NCI-H524 (cell line): ENCODE results near the gene PRAC2.

ENCODE experiments used
- DNase-seq, 2 experiments: peaks; one replicate each; lab custom pipeline; 2025; lab: John Stamatoyannopoulos, UW

Gene PRAC2

DNA sequence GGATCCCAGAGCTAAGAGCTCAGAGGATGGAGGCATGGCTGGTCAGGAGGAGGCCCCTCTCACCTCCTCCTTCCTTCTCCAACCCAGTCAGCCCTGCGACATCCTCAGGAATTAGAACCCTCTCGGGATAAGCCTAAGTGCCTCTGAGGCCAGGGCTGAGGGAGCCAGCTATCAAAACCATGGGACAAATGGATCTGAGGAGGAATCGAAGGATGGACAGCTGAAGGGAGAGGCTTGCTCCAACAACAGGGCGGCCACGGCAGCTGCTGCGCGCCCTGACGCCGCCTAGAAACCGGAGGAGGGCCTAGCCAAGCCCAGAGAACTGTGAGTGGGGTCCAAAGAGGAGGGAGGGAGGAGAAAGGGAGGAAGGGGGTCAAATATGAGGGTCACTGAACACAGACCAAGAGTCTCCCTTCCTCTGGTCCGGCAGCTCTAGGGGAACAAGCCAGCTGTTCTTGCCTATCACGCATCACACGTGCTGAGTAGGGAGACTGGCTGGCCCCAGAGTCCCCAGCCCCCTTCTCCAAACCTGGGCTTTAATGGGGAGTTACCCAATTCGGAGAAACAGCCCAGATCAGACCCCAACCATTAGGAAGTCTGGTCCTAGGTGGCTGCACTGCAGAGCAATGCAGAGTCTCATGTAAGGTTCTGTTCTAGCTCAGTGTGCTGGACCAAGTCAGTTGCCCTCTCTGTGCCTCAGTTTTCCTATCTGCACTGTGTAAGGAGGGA, 11.5 kb downstream of the PRAC2 start:
- no peak for DNase-seq

DNA sequence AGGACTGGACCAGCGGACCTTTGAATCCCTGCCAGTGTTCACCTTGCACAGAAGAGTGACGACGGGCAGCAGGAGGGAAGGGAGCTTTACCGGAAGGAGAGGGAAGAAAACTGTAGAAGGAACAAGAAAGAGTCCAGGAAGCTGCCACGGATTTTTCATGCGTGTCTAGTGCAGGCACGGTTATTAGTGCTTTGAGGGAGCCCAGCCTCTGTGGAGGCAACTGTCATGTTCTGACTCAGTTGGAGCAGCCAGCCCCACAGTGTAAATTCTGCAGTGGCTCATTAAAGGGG, 12.0 kb downstream of the PRAC2 start:
- DNase-seq = no peak

DNA sequence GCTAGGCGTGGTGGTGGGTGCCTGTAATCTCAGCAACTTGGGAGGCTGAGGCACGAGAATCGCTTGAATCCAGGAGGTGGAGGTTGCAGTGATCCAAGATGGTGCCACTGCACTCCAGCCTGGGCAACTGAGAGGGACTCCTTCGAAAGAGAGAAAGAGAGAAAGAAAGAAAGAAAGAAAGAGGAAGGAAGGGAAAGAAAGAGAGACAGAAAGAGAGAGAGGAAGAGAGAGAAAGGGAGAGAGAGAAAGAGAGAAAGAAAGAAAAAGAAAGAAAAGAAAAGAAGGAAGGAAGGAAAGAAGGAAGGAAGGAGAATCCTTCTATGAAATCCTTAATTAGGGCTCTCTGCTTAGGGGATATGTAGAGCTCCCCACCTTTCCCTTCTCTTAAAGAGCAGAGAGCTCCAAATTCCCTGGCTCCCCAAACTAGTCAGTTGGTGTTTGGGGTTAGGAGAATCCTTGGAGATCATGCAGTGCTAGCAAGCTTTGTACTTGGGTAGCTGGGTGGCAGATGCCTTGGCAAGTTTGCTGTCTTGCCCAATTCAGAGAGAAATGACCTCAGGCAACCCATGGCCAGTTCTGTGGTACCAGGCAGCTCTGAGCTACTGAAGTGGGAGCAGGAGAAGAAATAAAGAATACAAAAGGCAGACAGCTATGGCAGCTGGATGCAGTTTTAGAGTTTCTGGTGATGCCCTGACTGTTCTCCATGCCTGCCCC, 14.5 kb downstream of the PRAC2 start:
- no peak for DNase-seq

DNA sequence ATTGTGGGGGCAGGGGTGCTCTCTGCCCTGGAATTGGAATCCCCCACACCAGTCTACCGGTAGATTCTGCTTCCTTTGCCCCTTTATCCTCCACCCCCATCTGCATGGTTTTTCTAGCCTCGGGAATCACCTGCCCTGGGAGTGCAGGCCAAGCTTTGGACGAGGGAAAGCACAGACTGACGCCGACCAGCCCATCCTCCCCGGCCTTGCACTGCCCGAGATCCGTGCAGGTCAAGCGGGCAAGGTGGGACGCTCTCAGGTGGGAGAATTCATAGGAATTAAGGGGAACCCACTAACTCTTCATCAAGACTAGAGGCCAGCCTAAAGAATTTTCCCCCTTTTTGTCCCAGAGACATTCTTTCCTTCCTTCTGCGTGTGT, 15.4 kb downstream of the PRAC2 start:
- DNase-seq = no peak

DNA sequence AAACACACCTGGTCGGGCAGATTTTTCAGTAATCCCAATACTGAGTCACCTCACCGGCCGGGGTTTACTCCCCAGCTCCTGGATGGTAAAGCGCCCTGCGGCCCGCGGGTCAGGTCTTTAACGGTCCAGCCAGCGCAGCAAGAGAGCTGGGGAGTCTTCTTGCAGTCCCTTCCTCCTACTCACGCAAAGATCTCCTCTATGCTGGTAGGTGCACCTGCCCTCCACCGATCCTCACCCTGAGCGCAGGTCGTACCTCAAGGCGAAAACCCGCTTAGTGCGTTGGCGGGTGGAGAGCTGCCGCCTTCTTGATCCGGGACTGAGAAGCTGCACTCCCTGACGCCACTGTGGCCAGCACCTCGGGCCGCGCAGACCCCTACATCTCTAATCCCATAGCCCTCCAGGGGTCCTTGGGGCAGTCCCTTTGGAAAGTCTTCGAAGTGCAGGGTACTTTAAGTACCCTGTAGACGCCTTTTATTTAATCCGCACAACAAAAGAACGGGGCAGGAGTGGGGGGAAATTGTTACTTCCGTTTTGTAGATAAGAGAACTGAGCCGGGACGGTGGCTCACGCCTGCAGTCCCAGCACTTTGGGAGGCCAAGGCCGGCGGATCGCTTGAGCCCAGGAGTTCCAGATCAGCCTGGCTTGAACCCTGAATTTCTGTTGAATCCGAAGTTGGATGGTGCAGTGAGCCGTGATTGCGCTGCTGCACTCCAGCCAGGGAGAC, 16.0 kb downstream of the PRAC2 start:
- no peak for DNase-seq

DNA sequence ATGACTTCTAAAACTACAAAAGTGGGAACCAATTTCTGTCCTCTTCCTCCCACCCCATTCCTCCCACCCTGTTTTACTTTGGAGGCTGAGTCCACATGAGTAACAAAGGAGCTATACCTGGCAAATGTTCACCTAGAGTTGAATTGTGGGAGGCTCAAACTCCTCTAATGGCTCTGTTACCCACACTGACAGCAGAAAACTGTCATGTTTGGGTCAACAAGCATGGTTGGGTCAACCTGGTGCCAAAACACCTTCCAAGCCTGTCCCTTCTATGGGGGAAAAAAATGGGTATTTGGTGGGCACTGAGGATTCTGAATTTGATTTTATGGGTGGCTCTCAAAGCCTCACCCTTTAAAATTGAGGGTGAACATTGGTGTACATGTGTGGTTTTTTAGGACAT, 17.6 kb downstream of the PRAC2 start:
- no peak for DNase-seq

DNA sequence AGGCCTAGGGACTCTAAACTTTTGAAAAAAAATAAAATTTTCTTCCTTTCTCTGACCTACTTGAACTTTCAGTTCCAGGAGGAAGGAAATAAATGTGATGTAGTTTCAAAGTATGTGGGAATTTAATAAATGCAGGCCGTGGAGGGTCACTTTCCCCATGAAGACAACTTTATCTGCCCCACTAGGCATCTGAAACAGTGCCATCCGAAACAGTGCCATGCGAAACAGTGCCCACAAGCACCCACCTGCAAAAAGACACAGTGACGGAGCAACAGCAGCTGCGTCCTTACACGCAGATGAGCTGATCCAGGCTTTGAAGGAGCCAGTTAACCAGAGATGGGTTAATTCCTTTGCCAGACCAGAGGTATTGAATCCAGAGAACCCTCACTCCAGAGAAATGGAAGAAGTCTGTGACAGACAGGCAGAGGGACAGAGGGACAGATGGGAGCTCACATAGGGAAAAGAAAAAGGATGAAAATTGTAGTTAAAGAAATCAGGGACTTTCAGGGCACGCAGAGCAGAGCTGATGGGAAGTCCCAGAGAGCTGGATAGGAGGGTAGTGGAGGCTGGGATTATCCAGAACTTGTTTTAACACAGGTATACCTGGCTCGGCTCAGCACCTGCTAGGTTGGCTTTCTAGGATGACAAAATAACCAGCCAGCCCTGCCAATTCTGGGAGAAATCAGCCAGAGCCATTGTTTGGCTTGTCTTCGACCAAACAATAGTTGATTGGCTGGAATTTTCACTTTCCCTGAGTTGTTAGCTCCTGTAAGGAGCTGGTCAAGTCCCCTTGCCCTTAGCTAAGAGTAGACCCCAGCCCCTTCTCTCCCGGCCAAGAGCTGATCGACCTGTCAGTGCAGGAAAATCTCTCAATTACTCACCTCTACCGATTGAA, 22.6 kb downstream of the PRAC2 start:
- DNase-seq = no peak

DNA sequence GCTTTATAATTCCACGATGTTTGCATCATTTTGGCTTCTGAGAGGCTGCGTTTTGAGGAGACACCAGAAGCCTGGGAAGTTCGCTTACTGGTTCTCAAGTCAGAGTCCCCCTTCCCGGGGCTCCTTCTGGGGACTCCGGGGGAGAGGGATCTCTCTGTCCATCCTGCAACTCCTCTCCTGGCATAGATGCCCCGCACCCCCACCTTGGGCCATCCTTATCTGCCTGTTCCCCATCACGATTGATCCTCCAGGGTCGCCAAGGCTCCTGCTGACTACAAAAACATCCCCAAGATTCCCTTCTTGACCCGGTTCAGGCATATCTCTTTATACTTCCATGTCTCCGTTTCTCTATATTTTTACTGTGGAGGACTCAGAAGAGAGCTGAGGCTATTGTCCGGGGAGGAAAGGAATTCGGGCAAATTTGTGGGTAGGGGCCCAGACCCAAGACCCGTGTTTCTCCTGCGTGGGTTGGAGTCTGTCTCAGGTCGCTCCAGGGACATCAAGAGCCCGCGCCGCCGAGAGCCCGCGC, 24.0 kb downstream of the PRAC2 start:
- no peak for DNase-seq

DNA sequence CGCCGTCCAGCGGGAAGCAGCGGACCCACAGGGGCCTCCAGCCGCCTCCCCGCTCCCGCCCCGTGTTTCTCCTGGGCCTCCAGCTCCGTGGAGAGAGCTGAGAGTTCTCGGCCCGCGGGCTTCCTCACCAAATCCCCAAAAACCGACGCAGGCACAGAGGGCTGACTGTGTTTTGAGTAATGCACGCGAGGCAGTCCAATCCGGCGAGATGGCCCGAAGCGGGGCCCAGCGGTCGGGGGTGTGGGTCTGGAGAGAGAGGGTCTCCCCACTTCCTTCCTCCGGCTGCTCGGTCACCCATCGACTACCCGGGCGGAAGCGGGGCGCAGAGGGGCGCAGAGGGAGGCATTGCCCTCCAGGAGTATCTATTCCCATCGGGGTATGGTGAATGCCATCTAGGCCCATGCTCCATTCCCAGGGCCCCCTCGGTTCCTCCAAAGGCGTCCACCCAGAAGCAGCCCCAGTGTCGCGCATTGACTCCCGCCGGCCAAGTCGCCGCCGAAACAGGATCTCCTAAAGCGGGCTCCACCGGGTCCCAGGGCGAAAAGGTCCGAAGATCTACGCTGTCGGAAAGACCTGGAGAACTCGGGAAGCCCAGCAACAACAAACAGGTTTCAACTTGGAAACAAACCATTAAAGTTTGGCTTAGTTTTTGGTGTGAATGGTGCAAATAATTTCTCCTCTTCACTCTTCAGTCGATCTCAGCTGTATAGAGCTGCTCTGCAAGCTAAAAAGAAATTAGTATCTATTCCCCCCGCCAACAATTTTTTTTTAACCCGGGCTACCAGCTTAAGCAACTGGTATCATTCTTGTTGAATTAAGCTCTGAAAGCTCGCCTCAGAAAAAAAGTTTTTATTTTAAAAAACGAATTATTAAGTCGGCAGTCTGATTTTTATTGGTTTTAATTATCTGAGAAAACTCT, 24.7 kb downstream of the PRAC2 start:
- DNase-seq = no peak

DNA sequence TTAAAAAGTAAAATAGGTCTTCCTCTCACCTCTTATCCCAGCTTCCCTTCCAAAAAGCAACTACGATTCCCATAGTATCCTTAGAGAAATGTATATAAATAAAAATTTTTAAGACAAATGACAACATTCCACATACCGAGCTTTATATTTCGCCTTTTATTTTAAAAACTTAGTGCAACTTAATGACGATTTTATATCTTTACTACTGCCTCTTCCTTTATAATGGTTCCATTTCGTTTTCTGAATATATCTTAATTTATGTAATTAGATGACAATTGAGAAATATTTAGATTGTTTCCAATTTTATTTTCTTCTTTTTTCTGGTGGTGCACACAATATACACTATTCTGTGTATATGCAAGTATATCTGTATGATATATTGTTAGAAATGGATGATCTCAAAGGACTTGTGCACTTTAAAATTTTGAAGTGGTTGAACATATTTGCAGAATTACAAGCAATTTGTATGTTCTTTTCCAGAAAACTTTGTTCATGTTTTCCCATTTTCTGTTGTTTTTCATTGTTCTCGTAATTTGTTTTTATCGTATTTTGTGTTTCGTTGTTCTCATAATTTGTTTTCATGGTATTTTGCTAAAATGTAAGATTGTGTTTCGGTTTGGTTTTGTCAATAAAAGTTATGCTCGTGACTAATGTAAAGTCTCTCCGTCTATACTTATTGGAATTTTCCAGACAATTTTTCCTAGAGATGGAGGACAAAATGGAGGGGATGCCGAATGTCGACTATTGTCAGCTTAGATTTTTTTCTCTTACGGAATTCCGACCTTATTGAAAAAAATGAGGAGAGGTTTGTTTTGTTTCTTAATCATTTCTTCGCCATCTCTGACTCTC, 26.0 kb downstream of the PRAC2 start:
- DNase-seq = no peak

DNA sequence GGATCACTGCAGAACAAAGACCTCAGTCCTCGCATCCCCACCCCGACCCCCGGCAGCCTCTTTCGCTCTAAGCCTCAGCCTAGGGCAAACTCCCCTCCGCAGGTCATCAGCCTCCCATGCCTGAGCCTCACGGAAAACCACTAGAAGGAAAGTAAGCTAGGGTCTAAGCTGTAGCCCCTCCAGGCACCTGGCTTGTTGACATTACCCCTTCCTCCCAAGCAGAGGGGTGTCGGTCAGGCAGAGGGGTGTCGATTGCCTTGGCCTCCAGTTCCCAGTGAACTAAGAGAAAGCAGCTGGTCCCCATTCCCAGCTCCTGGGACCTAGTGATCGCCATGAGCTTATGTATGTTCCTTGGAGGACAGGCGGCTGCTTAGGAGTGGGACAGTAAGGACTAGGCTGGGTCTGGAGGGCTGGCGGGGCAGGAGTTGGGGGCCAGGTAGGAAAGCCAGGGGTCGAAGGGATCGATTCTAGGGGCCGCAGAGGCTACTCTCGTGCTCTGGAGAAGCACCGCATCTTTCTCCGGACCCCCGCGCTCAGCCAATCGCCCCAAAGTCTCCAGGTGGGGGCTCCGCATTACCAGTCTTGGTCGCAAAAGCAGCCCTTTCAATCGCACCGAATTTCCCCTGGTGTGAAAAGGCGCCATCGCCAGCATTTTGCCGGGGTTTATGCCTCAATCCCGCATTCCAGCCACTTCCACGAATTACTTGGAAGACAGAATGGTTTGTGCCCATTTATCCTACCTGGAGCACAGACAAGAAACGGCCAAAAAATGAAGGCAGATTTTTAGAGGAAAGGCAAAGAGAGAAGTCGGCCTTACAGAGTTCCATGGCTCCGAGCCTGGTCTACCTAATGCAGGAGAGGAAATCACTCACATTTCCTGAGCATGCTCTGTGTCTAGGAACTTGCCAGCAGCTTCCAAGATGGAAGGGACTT, 26.9 kb downstream of the PRAC2 start:
- no peak for DNase-seq

DNA sequence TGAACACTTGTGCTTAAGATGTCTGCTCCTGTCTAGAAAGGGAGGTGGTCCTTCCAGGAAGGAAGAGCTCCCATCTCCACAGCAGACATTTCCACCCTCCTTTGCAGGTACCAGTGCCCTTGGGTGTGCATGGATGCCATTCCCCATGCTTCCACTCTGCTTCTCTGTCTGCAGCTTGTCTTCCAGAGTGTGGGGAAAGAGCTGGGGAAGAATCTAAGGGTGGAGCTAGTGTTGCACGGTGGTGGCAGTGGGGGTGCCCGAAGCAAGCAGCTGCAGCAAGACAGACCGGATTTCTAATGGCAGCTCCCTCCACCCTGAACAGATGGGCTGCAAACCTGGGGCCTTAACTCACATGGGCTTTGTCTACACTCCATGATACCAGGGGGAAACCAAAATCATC, 28.2 kb downstream of the PRAC2 start:
- DNase-seq = peak in 1 of 2 experiments; percentile 41

DNA sequence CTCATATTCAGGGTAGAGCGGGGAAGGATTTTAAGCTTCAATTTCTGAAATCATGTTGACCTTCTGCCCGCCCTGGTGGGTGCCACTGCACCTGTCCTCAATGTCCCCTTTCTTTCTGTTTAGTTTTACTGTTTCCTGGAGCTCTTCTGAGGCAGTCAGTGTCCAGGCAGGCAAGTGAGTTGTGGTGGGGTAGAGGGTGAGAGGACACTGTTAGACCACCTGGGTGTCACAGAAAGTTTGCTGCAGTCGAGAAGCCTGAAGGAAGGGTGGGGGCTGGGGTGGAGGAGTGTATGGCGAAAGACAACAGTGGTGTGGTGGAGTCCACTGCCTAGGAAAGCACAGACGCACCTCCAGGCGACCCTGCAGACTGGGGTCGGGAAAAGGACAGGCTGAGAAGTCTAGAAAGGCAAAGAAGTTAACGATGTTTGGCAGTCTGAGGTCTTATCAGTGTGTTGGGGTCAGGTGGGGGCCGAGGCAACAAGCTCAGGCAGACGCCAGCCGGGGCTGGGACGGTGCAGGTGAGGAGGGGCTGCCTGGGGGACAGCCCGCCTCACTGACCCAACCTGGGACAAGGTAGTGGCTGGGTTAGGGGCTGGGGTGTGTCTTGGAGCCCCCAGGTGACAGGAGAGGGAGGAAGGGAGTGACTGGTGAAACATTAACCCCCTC, 28.9 kb downstream of the PRAC2 start:
- DNase-seq = no peak

DNA sequence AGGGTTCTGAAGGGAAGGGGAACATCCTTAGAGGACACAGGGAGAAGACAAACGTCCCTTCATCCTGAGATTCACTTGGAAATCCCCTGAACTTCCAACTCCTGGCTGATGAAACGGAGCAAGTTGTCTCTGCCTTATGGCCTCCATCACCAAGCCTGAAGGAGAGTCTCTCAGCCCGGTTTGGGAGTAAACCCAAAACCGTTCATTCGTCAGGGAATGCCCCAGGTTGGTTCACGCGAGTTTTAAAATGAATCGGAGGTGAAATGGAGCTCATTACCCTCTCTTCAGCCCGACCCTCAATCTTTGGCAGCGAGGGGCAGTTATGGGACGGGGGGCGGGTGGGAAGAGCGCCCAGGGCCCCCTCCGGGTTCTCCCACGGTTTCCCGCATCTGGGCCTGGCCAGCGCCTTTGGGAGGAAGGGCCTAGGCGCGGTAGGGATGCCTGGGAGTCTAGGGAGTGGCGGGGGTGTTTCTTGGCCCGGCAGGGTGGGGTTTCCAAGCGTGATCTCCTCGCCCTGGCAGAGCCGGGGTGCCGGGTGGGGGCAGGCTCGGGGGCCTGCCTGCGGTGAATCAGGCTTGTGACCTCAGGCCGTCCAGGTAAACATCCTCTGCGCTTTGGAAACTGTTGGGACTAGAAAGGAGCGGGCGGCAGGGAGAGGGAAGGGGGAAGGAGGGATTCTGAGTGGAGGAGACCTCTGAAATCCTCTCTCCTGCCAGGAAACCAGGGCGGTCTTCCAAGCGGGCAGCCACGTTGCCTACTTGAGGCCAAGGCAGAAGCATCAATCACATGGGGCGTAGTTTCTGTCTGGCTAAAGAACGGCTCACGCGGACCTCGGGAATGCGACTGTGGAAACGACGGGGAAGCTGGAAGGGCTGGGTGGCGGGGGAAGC, 29.7 kb downstream of the PRAC2 start:
- DNase-seq = no peak

DNA sequence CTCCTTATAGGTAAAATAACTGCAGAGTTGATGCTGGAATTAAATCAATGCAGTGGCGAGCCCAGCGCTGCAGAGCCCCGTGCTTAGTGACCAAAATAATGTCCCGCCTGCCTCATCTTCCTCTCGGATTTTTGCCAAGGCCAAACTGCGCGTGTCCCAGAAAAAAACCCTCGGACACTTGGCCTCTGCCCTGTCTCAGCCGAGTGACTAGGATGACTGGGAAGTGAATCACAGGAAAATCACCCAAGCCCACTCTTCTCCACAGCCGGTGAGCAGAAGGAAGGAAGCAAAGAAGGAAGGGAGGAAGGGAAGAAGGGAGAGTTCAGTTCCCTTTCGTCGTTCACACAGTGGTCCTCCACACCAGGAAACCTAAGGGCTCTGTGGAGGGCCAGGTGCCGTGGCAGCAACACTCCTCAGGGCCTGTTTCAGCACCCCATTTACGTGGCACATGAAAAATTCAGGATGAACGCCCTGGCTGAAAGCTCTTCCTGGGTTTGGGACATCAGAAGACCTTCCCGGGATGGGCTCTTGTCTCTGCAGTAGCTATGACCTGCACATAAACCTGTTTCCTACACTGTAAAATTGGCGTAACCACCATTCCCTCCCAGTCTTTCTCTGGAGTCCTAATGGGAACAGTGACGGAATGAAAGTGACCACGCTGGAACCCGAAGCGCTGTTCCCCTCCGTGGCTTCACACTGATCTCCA, 31.0 kb downstream of the PRAC2 start:
- no peak for DNase-seq

DNA sequence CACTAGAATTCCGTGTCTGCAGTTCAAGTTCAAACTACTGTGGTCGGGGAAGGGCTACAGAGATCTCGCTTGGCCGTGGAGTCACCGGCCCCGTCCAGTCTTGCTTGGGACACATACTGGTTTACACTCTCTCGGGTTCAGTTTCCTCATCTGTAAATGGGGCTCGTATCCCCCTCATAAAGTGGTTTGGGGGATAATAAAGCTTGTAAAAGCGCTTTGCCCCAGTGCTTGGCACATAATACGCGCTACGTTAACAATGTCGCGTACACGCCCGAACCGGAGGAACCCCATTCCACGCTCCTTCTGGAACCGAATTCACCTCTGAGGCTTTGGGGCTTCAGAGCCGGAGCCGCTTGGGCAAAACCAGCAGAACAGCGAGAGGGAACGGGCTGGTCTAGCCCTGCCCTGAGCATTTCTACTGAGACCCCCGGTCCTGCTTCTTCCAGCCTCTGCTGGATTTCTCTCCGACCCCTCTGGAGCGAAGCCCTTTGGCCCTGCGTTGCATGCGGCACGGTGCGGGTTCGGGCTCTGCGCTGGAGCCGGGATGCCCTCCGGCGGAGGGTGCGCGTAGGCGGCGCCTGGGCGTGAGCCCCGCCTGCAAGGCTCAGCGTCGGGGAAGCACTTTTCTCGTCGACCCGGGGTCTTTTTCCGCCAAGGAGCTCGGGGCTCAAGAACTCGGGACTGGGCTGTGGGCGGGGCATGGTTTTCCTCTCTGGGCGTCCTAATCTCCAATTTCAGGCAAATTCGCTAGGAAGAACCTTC, 31.7 kb downstream of the PRAC2 start:
- no peak for DNase-seq
